HG02981 (cell line): ENCODE data around the gene KCP.
"Not testable (repeated sequence)": the region's sequence is repeated elsewhere in the genome, so short reads cannot be mapped to it uniquely, and the experiment has no call there.

ENCODE experiments used
- ATAC-seq: cut with Tn5 transposase; IDR thresholded peaks from one replicate; pipeline ENCODE4 v1.9.1; 2021; ENCODE audit warnings: mild to moderate bottlenecking, moderate library complexity; ENCODE audit not compliant: unreplicated experiment

KCP gene

GRCh38 chr7:128922496-128923410 is 12.2 kb upstream of the KCP start:
- no peak for ATAC-seq

- no peak for ATAC-seq
Measured at GRCh38 chr7:128921866-128922440, 11.4 kb upstream of the KCP start.

GRCh38 chr7:128920913-128921582 is 10.5 kb upstream of the KCP start:
- ATAC-seq: no peak

- no peak for ATAC-seq
Measured at GRCh38 chr7:128919881-128920799, 9.6 kb upstream of the KCP start.

GRCh38 chr7:128919241-128919640 is 8.7 kb upstream of the KCP start:
- no peak for ATAC-seq

DNA sequence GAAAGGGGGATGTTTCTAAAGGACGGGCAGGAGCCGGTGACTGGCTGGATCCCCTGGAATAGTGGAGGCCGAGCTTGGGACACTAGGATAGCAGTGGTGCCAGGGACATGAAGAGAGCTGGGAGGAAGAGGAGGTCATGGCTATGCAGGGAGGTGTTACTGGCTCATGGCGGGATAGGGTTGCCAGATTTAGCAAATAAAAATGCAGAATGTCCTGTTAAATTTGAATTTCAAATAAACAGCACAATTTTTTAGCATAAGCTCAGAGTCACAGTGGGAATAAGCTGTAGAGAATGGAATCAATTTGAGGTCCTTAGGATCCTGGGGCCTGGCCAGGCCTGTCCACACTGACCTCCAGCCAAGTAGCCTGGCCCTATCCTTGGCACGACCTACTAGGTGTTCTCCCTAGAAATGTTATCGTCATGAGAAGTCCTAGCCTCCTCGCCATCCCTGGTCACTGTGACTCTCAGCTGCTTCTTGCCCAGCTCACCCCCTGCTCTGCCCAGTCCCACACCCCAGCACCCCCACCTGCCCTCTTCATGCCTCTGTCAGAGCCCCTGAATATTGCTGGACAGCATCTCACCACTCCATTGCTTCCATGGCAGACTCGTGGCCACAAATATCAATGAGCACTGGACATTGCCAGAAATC is 7.6 kb upstream of the KCP start:
- ATAC-seq: no peak

DNA sequence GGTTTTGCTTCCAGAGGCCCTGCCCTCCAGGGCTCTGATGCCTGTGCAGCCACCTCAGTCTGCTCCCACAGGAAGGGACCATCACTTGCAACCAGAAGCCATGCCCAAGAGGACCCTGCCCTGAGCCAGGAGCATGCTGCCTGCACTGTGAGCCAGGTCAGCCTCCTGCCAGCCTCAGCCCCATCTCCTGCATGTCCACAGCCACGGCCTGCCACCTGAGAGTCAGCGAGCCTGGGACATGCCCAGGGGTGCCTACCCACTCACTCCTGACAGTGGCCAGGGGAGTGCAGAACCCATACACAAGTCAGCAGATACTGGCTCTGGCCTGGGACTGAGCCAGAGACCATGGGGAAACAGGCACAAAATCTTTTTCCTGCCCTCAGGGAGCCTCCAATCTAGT is 6.6 kb upstream of the KCP start:
- ATAC-seq: no peak

DNA sequence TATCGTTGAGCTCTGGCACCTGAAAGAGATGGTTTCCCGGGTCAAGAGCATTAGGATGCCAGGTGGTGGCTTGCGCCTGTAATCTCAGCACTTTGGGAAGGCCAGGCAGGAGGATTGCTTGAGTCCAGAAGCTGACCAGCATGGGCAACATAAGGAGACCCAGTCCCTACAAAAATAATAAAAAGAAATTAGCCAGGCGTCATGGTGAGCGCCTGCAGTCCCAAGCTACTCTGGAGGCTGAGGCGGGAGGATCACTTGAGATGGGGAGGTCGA is 6.1 kb upstream of the KCP start:
- ATAC-seq: no peak

DNA sequence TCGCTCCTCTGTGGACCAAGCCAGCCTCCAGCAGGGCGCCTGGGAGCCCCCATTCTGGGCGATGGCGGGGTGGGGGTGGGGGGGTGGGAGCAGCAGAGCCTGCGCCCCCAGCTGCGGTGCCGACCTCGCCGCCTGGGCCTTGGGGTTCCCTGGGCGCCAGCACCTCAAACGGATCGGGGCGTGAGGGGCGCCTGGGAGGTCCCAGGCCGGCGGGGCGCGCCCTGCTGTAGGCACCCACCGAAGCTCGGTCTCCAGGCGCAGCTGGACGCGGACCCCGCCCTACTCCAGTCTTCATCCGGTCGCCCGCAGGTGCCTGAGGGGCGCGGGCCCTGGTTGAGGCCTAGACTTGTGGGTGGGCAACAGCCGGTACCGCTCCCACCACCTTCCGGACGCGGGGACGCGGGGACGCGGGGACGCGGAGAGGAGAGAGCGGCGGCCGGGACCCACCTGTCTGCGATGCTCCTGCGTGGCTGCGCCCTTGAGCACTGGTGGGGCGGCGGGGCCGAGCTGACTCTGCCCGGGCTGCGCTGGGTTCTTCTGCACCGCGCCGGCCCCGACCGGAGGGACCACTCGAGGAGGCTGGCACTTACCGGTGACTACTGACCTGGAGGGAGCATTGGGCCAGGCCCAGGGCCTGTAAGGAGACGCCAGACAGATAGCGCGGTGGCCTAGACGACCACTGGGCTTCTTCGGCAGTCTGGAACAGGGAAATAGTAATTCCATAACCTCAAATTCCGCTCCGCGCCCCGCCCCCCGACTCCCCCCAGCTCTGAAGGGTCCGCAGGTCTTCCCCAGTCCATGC is 5.5 kb upstream of the KCP start:
- no peak for ATAC-seq

DNA sequence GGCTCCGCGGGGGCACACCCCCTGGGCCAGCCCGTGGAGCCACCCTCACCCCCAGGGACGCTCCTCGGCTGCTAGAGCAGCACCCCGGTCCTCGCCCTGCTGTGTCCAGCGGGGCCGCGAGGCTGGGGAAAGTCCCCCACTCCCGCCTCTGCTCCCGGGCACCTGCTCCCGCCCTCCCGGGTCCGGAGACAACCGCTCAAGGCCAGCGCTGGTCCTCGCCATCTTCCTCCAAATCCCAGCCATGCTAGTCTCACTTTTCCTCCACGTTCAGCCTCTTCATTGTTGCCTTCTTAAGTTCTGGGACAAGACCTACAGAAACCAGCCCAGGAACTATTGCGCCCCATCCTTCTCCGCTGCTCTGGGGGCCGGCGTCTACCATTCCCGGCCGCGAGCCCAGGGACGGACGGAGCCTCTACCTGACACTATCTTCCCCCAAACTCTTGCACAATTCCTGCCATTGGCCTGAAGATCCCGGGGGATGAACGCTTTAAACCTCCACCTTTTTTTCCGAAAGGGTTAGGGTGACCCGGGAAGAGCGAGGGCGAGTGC is 4.8 kb upstream of the KCP start:
- no peak for ATAC-seq

DNA sequence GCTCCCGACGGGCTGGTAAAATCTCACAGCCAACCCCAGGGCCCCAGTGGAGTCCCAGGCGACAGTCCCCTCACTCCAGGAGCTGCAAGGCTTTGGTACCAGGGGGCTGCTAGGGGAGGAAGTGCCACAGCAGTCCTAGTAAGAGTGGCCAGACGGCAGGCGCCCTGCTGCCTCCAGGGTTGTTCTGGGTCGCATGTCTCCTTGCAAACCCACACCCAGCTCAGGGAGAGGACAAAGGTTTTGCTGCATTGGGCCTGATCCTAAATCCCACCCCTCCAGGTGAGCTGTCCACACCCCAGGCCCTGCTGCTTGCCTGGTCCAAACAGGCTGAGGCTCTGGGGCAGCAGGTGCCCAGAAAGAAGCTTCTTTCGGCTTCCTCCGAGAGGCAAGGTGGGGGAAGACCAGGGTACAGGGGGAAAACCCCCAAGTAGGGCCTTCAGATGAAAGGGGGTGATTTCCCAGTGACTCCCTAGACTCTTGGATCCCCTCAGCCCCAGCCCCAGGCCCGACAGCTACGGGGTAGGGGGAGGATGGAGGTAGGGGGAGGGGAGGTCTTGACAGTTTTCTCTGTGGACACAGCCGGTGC is 4.2 kb upstream of the KCP start:
- ATAC-seq: no peak

DNA sequence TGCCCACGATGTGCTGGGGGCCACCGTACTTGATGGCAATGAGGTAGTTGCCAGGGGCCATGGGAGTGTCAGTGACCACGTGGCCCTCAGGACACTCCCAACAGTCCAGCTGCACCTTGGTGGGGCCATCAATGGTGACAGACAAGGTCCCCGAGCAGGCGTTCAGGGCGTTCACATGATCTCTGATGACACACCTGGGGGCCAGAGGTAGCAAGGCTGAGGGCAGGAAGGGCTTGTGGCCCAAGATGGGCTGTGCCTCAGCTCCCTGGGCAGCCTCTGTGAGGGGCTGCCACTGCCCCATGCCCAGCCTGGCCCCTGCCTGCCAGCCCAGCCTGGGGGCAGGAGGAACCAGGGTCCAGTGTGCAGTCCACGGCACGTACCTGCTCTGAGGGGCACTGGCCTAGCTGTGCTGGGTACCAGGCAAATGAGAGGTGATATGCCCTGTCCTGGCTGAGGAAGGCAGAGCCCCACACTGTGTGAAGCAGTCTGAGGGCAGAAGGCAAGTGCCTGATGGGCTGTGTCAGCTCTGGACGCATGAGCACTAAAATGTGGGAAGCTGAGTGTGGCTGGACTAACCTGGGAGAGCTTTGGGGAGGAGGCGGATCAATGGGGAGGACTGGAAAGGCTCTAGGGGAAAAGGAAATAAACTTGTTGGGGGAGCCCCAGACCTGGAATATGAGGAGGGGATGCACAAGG is 3.5 kb upstream of the KCP start:
- ATAC-seq: no peak

GRCh38 chr7:128912709-128913495 is 2.4 kb upstream of the KCP start:
- not testable (repeated sequence) for ATAC-seq

GRCh38 chr7:128912281-128912680 is 1.8 kb upstream of the KCP start:
- no peak for ATAC-seq

GRCh38 chr7:128911423-128912031 is 1.0 kb upstream of the KCP start:
- ATAC-seq: no peak

- no peak for ATAC-seq
Measured at GRCh38 chr7:128909625-128910568, 612 bp downstream of the KCP start.
